ENCODE data around the gene TMPRSS3.

Gene TMPRSS3

DNA sequence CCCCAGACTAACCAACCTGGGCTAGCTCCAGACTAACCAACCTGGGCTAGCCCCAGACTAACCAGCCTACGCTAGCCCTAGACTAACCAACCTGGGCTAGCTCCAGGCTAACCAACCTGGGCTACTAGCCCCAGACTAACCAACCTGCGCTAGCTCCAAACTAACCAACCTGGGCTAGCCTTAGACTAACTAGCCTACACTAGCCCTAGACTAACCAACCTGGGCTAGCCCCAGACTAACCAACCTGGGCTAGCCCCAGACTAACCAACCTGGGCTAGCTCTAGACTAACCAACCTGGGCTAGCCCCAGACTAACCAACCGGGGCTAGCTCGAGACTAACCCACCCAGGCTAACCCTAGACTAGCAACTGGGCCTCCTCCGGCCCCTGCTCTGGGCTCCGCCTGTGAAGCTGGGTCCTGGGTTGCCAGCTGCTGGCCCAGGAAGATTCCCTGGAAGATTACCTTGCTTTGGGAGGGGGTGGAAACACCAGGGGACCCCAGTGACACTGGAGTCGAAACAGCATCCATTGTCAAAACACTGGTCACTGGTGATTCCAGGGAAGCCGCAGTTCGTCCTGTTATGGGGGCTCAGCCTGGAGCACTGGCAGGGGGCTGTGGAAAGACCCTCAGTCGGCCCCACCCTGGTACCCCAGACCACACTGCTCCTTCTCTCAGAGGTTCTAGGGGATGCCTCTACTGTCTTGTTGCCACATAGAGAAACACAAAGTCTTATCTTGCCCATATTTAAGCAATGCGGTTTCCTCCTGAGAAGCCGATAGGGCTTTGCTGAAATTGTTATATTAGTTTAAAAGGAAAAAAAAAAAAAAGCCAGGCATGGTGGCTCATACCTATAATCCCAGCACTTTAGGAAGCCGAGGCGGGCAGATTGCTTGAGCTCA lies 46.2 kb downstream of the TMPRSS3 start:
- no peak for DNase-seq

DNA sequence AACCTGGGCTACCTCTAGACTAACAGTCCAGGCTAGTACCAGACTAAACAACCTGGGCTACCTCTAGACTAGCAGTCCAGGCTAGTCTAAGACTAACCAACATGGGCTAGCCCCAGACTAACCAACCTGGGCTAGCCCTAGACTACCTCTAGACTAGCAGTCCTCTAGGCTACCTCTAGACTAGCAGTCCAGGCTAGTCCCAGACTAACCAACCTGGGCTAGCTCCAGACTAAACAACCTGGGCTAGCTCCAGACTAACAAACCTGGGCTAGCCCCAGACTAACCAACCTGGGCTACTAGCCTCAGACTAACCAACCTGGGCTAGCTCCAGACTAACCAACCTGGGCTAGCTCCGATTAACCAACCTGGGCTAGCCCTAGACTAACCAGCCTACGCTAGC lies 47.1 kb downstream of the TMPRSS3 start:
- DNase-seq, result no peak

DNA sequence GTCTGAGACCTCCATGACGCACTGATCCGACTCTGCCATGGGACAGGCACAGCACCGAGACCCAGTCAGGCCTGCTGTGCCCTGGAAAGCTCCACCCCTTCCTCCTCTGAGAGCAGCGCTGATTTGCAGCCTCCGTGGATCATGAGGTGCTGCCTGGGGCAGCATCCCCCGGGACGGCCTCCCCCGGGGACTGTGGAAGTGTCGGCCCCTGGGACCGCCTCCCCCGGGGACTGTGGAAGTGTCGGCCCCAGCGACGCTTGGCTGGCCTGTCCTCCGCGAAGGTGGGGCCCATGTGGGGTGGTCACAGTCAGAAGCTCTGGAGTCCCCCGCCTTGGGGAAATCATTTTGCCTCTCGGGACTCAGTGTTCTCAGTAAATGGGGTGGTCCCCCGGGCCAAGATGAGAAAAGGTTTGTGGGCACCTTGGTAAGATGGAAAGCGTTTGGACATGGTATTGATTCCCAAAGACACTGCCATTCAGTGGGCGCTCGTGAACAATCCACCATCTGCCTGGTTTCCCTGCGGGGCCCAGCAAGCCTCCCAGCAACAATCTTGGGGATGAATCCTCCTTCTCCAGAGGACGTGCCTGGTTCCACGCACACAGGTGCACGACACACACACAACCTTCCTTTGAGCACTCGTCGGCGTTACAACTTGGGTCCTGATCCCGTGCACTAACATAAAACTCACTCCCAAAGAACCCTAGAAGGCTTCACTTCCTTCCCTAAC lies 48.1 kb downstream of the TMPRSS3 start:
- DNase-seq, result no peak

DNA sequence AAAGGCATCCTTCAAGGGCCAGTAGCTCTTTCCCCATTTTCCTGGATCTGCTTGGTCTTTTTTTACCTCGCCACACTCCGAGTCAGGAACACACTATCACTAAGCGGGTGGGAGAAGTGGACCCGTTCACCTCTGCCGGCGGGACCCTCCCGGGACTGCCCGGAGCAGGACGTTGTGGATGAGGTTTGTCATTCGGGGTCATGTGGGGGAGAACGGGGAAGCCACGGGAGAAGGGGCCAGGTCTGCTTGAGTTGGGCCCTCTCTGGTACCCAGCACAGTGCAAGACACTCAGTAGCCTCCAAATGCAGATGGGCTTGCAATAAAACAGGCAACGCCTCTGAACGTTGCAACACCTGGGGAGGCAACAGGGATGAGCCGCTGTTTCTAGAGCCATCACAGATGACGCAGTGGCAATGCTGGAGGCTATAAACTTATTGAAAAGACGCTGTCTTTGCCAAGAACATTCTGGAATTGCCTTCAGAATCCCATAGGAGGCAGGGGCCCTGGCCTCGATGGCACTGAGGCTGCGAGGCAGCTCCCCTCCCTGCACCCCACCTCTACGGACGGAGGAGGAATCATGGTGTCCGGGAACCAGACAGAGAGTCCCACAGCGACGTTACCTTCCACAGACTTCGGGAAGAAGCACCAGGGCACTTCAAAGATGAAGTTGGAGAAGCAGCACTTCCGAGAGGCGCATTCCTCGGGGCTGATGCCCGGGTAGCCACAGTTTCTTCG lies 48.8 kb downstream of the TMPRSS3 start:
- no peak for DNase-seq

DNA sequence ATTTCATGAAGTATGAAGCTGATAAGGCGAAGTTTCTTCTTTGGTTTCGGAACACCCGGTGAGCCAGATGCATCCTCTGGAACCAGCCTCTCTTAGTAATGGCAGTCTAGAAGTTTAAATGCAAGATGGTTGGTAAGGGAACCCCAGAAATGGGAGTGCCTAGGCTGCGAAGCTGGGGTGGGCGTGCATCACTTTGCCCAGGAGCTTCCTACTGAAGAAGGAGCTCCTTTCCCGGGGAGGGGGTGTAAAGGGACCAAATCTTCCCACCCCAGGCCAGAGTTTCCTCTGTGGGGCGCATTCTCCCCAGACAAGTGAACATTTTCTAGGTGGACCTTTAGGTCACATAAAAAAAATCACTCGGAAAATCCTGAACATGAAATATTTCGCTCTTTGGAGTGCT lies 49.4 kb downstream of the TMPRSS3 start:
- no peak for DNase-seq

DNA sequence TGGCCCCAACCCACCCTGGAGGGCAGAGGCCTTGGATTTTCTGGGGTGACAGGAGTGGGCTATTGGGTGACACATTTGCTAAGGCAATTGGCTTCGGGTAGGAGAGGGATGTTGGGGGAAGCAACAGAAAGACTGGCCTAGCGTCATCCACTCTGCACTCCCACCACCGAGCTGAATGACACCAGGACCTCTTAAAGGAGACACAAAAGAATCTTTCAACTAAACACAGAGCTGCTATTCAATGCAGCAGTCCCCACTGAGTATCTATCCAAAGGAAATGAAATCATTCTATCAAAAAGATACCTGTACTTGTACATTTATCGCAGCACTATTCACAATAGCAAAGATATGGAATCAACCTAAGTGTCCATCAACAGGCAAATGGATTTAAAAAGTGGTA lies 51.2 kb downstream of the TMPRSS3 start:
- DNase-seq, result no peak

DNA sequence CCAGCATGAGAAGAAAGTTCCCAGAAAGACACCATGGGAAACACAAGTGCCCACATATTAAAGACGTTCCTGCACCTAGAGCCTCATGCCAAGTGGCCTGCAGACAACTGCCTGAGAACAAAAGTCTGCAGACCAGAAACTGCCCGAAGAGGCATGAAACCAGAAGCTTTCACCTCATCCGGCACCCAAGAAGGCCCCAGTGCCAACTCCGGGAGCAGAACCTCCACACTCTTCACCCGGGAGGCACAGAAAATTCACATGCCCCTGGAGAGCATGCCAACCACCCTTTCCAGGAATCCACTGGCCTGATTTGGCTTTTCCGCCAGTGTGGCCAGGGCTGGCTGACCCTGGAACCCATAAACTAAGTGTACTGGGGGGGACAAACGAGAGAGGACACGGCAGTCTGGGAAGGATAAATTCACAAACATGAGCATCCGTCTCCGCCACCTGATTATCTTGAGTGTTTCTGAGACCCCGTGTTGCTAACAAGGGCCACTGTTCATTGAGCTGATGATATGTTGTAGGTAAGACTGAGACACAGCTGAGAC lies 51.8 kb downstream of the TMPRSS3 start:
- DNase-seq, result no peak

DNA sequence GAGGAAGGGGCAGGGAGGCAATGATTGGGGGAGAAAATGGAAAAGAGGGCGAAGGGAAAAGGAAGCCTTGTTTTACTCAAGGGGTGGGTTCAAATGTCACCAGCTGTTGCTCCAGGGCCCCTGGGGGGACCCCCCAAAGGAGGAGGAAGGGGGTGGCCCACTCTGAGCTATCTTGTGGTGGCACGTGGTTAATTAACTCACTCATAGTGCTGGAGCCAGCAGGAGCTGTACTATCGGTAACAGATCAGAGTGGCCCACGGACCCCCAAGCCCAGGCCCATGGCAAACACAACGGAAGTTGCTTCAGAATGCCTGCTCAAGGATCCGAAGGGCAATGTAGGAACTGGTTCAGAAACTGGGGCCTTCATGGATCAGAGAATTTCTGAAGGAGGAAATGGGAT lies 52.3 kb downstream of the TMPRSS3 start:
- no peak for DNase-seq

DNA sequence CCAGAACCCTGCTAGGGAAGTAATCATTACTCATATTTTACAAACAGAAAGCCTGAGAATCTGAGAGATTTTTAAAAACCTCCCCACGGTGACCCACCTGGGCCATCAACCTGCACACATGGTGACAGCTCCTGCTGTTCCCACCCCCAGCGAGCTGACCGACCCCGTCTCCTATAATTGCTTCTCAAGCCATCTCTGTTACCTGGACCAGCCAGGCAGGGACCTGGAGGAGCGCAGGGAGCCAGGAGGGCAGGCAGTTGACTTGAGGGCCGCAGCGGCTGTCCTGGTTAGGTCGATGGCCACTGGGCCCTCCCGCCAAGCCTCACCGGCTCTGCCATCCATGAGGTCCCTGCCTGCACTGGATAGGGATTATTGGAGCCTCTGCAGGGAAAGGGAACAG lies 52.8 kb downstream of the TMPRSS3 start:
- no peak for DNase-seq

DNA sequence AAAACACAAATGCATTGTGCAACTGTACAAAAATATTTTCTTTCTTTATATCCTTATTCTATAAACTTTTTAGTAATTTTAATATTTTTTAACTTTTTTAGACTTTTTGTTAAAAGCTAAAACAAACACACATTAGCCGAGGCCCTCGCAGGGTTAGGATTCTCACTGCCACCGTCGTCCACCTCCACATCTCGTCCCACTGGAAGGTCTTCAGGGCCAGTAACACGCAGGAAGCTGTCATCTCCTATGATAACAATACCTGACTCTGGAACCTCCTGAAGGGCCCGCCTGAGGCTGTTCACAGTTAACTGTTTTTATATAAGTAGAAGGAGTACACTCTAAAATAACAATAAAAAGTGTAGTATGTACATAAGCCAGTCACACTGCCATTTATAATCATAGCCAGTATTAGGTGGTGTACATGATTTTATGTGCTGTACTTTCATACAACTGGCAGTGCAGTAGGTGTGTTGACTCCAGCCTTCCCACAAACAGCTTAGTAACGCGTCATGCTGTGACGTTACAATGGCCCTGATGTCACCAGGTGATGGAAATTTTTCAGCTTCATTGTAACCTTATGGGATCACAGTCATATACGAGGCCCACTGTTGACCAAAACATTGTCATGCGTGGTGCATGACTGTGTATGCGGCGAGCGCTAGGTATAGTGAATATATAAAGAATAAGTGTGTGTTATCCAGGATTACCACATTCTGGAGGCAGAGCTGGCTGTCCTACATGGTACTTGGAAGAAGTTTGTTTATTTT lies 53.9 kb downstream of the TMPRSS3 start:
- no peak for DNase-seq

DNA sequence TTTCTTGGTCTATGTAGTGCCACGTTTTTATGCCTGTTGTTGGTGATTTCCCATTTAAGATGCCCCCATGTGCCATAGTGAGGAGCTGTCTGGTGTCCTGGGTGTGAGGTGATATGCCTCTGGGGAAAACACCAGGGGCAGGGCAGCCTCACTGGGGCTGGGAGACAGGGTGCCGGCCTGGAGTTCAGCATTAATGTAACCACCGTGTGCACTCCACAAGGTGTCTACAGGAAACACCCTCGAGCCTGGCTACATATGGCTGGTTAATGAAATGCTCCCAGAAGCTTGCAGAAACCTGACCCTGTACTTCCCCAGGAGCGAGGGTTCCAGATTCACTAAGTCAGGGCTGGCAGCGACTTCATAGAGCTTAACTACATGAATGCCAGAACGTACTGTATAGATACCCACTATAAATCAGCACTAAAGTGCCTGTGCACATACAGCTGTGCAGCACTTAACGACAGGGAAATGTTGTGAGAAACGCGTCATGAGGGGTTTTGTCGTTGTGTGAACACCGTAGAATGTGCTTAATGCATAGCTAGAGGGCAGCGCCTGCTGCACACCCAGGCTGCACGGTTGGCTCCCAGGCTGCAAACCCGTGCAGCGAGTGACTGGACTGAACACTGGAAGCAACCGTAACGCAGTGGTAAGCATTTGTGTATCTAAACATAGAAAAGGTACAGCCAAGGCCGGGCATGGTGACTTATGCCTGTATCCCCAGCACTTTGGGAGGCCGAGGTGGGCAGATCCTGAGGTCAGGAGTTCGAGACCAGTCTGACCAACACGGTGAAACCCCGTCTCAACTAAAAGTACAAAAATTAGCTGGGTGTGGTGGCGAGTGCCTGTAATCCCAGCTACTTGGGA lies 55.4 kb downstream of the TMPRSS3 start:
- DNase-seq, result no peak

DNA sequence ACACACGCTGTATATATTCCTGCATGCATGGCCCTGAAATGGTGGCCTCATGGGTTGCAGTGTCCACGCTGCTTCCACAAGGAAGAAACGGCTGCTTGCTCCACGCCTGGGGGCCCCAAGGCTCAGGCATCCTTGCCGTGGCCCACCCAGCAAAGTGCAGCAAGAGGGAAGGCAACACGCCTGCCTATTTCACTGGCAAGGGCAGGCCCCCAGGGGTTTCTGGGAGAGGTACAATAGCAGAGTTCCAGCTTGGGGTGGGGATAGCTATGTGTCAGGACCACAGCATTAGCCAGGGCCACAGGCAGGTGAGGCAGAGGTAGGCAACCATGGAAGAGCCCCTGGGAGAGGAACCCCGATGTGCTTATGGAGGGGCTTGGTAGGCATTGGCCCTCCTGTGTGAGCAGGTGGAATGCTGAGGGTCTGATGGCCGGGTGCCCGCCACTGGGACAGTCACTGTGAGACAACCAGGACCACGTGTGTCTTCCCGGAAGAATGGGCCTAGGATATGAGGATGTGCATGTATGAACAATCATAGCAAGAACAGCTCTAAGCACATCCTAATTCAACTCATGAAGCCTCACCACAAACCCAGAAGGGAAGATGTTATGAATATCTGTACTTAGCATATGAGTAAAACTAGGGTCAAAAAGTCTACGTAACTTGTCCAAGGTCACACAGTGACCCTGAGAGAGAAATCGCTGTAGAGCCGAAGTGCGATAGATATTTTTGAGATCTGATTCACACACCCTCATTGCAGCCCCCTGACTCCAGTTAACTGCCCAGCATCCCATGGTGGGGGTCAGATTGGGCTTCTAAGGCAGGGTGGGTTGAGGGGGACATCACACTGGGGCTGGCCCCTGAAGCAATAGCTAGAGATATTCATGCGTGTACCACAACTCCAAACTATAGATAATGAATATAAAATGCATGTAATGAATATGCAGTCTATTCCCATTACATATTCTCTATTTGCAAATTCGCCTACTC lies 56.8 kb downstream of the TMPRSS3 start:
- DNase-seq, result no peak

DNA sequence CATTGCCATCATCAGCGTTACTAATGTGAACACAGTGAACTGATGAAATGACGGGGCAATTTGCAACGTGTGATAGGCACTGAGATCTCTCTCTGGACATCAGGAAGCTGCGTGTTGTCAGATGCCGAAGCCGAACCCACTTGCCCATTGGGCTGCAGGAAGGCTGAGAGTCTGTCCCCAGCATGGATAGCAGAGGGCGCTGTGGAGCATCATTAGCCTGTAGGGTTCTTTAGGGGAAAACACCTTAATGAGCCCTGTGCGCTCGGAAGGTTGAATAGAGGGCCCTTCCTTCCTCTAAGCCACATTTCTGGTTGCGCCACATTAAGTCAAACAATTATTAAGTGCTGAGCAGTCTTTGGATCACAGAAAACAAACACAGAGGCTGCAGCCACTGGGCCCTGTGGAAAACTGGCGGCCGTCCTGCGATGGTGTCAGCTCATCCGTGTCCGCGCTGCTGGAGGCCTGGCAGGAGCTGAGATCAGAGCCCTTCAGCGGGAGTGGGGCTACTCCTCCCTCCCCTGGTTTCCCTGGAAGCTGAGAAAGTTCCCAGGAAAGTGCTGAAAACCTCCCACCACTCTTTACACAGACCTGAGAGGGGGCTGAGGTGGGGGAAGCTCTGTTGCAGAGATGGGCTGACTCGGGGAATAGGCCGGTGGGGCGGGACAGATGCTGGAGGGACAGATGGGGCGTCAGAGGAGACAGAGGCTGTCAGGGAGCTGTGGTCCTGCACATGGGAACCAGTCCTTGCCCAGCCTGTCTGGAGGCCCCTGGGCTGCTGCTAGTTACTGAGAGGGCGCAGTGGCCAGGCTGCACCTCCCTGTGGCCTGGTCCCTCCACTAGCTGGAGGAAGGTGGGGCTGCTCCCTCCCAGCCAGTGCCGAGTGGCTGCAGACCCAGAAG lies 57.8 kb downstream of the TMPRSS3 start:
- DNase-seq, result peak; percentile 86

DNA sequence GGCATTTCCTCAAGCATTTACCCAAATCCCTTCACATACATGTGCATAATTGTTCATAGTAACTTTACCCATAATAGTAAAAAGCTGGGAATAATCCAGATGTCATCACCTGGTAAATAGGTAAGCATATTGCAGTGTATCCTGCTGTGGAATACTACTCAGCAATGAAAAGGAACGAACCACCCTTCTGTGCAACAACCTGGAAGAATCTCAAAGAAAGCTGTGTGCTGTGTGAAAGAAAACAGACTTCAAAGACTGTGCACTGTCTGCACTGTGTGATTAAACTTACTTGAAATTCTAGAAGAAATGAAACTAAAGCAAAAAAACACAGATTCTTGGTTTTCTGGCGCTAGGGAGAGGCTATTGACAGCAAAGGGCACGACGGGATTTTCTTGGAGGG lies 58.6 kb downstream of the TMPRSS3 start:
- no peak for DNase-seq

DNA sequence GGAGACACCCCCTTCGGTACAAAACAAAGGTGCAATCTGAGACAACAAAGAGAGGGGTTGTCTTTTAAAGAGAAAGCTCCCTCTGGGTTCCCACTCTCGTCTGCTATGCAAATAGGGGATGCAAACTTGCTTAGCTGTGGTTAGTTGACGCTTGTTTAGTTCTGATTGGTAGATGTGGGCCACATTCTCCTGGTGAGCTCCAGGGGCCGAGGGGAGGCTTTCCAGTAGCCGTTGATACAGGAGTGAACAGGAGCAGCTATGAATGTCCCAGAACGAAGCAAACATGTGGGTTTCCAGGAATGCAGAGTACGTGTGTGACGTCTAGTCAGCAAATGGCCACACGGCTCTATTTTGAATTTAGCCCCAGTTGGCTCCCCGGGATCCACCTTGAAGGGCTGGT lies 59.8 kb downstream of the TMPRSS3 start:
- no peak for DNase-seq

DNA sequence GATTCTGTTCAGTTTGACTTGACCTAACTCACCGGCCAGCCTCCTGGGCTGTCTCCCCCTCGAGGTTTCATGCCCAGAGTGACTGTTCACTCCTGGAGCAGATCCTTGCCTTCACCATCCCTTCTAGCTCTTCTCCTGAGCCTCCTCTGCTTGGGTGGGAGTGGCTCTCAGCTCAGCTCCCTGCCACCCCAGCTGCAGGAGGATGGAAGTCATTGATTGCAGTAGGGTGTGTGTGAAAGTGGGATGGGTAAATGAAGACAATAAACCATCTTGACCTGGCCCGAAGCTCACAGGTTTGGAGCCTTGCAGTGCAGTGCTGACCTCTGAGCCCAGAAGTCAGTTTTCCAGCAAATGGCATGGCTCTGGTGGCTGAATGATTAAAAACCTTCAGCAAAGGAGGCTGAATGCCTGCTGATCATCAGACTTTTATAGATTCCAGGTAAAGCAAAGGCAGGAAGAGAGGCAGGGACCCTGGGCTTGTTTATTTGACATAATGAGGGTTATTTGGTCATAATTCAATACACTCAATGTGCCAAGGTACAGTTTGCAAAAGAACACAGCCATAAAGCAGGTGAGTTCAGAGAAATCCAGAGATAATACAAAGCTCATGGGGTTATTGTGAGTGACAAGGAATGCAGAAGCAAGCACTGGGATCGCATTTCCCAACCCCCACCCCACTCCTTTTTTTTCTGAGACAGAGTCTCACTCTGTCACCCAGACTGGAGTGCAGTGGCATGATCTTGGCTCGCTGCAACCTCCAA lies 63.1 kb downstream of the TMPRSS3 start:
- no peak for DNase-seq

DNA sequence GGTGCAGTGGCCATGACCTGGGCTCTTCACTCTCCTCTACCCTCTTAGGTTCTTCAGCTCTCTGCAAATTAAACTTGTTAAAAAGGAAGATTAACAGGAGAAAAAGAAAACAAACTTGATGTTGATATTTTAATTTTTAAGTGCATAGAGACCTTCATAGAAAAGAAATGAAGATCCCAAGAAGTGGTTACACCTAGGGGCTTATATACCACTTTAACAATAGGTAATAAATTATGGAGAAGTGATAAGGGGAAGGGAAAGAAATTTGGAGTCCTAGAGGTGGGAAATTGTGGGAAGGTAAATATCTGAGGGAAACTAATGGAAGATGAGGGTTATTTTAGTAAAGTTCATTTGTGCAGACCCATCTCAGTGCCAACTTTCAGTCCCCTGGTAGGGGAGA lies 64.2 kb downstream of the TMPRSS3 start:
- DNase-seq, result no peak
